ENCODE measurements around the gene PICALM.

PICALM gene

DNA sequence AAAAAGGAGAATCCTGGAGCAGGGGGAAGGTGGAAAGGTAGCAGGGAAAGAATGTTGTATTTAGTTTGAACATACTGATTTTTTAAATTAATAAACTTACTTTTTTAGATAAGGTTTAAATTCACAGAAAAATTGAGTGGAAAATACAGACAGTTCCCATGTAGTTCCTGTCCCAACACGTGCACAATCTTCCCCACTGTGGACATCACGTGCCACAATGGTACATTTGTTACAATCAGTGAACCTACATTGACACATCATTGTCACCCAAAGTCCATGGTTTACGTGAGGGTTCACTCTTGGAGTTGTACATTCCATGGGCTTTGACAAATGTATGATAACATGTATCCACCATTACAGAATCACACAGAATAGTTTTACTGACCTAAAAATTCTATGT is 10.5 kb upstream of the PICALM start:
- DNase-seq: no peak

DNA sequence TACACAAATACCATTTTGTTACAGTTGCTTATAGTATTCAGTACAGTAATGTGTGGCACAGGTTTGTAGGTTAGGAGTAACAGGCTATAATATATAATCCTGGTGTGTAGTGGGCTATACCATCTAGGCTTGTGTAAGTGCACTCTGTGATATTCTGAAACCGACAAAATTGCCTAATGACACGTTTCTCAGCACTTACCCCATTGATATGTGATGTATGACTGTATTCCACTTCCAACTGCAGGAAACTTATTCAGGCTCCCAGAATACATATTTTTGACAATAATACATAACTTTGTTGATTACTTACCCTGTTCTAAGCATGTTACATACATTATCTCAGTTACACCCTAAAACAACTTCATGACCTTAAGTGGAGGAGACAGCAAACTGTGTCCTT is 5.1 kb upstream of the PICALM start:
- no peak for DNase-seq

DNA sequence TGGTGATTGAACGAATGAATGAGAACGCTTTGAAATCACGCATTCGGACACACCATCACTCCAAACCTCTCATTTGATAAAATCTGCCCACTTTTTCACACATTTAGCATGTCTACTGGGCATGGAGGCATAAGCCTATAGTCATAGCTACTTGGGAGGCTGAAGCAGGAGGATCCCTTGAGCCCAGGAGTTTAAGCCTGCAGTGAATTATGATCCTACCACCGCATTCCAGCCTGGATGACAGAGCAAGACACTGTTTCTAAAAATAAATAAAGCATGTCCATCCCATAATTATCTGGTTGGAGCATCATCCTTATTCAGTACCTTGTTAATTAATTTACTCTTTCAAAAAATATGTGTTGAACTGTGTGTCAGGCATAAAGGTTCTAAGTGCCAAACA is 3.3 kb upstream of the PICALM start:
- DNase-seq: no peak

DNA sequence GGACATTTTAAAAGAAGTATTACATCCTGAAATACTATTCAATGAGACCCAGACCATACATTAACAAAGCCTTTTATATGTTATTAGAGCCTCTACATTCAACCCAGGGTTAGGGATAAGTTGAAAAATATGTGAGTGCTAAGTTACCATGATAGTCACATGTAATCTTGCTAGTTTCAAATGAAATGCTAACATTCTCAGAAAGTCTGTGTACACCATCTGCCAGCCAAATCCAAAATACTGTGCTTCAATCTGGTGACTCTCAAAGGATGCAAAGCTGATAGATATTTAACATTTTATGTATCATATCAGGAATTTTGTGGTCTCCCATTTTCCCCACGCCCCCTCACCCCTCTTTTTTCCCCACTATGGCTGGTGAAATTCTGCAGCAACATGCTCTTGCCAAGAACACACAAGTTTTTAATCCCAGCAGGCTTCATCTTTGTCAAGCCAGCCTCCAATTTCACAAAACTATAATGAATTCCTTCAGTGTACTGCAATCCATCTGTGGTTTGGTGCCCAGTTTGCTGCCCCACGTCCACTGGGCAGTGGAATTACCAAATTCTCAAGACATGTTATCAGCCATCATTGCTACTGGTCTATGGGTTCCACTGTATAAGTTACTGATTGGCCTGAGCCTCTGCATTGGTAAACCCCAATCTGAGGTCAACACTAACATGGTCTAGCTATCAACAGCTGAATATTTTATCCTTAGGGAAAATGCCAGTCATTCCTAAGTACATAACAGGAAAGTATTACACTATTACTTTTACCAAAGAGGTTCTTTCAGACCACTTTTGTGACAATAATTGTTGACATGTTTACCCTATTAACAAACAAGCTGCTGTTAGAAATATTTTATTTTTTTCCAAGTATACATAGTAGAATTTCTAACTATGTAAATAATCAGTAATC is 1.5 kb upstream of the PICALM start:
- no peak for DNase-seq

DNA sequence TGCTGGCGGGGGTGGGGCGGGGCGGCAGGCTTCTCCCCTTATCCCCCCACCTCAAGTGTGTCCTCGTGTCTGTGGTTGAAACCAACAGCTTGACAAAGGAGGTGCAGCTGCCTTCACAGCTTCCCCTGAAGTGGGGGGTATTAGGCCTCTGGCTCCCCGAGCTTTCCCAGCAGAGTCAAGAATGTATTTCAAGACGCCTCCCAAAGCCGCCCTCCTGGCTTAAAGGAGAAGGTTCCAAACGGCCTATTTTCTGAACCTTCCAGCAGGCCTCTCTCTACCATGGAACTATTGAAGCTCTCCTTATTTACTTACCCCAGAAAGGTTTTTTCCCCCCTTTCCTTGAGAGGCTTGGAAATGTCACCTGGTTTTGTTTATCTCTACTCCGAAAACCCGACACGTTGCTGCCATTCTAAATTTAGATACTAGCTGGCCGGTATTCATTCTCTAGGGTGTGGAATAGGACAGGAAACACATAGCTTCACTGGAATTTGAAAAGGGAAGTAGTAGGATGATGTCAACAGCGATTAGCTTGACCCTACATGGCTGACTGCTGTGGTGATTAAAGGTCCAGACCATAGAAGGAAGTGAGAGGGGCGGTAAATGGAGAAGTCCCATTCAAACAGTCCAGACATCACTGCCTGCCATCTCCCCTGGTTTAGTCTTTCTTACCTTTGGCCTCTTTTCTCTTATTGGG is 671 bp upstream of the PICALM start:
- no peak for DNase-seq

DNA sequence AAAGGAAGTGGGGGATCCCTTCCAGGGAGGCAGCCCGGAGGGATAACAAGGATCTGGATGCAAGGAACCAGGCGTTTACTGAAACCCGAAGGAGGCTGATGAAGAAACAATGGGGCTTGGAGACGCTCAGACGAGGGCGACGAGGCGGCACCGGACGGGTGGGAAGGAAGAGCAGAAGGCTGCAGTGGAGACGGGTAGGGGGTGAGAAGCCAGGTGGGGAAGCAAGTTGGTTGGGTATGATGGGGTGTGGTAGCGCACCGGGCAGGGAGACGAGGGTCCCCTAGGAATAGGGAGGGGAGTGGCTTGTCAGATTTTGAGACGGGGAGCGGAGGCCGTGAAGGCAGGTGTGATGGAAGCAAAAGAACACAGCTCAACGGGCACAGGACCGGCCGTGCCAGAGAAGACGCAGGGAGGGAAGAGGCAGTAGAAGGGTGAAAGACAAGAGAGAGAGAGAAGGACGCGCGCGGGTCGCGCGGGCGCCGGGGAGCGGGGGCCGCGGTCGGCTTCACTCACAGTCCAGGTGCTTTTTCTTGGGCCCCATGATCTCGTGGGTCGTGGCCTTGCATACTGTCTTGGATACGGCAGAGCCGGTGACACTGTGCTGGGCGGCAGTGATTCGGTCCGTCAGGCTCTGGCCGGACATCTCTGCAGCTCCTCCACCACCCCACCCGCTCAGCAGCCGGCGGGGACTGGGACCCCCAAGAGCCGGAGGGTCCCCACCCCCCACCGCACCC is 579 bp downstream of the PICALM start:
- DNase-seq: peak; percentile 81

DNA sequence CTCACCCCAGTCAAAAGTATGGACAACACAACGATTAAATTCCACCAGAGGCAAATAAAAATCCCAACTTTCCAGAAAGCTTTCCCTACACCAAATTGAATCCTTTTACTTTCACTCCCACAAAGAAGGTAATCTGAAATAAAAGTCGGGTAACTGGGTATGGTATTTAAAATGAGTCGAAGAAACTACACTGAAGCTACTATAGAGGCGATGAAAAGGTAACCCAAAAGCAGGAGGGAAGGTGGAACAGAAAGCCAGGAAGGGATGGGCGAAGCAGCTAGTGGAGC is 1.1 kb downstream of the PICALM start:
- DNase-seq: no peak

DNA sequence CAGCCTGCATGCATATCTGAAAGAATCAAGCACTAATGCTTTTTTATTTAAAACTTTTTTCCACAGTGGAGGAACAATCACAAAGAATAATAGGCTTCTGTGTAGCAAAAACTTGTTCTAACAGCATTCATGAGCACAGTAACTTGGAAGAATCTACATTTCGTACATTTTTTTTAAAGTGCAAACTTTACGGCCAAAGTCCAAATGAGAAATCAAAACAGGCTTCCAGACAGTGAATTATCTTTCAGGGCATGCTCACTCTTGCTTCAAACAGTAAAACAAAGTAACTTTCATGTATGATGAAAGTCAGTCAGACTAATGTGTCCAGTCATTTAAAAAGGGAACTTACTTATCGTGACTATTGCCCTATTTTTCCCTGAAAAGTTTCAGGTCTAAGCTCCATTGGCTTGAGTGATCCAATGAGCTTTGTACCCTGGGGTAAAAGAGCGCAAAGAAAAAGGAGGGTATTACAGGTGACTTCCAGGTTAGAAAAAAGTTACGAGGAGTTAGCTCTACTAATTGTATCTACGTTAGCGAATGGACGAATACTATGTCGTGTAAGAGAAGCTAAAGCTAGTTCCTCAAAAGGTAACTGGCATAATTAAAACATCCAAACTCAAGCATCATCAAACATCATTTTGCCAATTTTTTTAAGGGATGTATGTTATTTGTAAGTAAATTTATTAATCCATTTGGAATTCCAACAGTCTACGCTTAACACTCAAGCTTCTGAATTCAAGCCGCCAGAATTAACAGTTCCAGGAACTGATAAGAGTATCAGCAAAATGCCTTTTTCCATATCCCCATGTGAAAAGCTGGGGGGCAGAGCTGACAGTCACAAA is 1.7 kb downstream of the PICALM start:
- DNase-seq: peak; percentile 30

DNA sequence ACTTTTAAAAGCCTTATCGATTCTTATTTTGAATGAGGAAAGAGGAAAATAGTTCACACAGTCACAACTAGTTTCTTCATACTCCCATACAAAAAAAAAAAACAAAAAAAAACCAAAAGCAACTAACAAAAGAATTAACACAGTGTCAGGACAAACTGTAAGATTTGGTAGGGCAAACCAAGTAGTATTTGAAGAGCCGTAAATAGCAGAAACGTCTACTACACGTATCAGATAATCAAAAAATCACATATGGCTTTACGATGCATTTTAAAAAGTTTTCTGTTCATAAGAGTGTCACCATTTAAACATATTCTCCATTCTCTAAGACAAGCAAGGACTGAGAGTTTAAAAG is 2.3 kb downstream of the PICALM start:
- DNase-seq: no peak

DNA sequence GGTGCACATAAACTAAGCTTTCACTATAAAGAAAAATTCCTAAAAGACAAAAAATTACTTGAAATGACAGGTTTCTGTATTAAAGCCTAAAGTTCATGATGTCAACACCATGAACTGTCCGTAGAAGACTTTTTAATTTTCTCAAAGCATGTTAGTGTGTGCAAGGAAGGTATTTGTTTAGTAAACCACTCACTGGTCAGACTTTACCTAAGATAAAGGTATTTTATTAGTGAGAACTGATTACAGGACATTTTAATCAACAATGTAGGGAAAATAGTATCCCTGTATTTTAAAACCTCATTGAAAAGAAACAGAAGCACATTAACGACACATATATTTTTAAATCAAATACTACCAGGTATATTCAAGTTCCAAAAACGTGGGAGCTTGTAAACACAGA is 2.9 kb downstream of the PICALM start:
- DNase-seq: no peak

DNA sequence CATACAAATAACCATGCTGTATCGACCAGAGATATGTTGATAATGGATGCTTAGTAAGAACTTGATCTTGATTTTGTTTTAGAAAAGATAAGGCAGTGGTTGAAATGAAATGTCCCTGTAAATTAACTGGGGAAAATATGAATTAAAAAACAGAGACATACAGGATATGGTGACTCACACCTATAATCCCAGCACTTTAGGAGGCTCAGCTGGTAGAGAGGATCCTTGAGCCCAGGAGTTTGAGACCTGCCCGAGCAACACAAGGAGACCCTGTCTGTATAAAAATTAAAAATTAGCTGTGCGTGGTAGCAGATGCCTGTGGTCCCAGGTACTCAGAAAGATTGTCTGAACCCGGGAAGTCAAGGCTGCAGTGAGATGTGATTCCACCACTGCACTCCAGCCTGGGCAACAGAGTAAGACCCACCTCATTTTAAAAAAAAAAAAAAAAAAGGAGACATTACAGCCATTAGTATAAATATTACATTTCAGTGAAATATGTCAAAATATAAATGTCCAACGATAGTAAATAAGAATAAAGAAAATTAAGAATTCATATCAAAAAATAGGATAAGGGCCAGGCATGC is 4.6 kb downstream of the PICALM start:
- no peak for DNase-seq

DNA sequence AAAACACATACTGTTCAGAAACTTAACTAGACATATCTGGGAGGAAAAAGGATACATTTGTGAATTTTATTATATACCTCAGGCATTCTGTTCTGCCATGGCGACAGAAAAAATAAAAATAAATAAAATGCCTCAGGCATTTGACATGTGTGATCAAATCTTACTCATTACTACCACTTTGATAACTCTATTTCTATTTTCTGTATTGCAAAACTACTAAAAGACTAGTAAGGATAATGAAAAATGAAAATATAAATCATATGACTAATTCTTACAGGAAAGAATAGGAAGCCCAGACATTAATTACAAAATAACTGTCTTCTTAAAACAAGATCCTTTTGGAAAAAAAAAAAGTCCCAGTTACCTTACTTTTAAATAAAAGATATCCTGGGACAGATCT is 5.3 kb downstream of the PICALM start:
- DNase-seq: no peak

DNA sequence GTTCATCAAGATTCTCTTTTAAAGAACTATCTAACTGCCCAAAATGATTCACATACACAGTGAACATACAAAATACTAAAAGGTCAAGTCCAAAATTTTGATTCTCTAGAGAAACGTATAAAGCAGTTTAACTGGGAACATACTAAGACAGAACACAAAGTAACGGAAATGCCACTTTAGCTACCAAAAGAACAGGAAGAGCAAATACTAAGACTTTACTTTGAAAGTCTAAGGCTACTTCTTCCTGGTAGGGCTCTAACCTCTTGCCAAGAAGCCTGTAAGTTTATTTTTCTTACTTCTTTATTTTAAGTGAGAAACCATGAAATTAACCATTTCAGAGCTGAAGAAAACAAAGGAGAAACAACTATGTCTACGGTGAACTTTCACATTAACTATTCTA is 6.2 kb downstream of the PICALM start:
- no peak for DNase-seq

DNA sequence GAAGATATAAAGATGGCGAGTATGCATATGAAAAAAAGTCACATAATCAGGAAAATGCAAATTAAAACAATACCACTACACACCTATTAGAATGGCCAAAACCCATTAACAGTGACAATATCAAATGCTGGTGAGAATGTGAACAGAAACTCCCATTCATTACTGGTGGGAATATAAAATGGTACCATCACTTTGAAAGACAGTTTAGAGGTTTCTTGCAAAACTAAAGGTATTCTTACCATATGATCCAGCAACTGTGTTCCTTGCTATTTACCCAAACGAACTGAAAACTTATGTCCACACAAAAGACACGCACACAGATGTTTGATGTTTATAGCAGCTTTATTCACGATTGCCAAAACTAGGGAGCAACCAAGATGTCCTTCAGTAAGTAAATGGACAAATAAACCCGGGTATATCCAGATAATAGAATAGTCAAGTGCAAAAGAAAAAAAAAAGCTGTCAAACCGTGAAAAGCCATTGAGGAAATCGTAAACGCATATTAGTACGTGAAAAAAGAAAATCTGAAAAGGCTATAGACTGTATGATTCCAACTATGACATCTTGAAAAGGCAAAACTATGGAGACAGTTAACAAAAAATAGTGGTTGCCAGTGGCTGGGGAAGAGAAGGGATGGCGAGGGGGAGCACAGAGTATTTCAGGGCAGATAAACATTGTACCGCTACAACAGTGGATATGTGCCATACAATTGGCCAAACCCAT is 7.2 kb downstream of the PICALM start:
- DNase-seq: no peak

DNA sequence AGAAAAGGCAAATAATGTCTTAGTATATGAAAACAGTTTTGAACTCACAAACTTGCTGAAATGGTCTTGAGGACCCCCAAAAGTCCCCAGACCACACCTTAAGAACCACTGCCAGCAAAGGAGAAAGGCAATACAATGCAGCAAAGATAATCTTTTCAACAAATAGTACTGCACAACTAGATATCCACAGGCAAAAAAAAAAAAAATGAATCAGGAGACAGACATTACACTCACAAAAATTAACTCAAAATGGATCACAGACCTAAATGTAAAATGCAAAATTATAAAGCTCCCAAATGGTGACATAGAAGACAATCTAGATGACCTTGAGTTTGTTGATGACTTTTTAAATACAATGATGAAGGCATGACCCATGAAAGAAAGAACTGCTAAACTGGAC is 8.3 kb downstream of the PICALM start:
- no peak for DNase-seq

DNA sequence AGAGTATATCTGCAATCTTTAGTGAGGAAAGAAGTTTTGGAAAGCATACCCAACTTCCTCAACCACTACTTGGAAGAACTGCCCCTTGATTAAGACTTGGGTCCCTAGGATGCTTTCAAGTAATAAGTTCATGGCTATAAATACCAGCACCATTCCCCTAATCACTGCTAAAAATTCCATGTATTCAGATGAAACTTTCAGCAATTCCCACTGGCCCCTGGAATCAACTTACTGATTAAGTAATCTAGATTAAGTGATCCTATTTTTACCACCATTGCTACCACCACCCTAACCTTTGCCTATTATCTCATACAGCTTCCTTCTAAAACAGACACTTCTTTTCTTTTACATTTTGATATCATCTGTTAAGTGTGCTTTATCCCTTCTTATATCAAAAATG is 10.5 kb downstream of the PICALM start:
- no peak for DNase-seq

DNA sequence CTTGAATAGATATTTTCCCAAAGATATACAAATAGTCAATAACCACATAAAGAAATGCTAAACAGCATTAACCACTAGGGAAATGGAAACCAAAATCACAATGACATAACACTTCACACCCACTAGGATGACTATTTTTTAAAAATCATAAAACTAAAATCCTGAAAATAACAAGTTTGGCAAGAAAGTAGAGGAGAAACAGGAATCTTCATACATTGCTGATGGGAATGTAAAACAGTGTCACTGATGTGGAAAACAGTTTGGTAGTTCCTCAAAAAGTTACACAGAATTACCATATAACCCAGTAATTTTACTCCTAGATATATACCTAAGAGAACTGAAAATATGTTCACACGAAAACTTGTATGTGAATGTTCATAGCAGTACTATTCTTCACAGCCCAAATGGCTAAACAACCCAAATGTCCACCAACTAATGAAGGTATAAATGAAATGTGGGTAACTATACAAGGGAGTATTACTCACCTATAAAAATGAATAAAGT is 12.5 kb downstream of the PICALM start:
- DNase-seq: no peak

DNA sequence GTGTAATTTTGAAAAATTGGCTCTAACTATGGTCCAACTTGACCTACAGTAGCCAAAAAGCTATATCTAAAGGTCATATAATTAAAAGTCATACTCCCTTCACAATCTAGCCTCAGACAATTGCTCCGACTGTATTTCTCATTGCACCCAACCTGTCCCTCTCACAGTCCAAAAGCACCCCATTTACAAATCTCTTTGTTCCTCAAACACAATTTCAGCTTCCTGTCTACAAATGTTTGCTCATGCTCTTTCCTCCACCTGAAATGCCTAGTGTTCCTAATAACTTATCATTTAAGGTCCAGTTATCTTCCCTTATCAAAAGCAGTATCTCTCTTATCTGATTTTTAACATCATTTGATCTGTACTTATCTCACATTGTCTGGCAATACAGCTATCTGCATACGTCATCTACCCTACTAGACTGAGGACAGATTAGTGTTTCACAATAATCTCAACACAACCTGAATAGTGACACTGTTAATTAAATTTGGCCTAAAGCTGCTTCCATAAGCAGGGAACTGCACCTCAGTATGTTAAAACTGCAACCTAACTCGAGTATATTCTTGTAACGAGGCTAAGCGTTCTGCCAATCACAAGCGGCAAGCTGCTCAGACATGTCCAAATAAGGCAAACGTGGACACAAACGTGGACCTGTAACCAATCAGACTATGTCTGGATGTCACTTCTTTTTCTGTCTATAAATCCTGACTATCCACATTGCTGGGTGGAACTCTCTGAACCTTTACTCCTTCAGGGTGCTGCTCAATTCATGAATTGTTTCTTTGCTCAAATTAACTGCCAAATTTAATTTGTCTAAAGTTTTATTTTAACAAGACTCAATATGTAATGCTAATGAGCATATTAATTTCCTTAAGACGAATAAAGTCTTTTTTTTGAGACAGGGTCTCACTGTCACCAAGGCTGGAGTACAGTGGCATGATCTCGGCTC is 15.9 kb downstream of the PICALM start:
- no peak for DNase-seq

DNA sequence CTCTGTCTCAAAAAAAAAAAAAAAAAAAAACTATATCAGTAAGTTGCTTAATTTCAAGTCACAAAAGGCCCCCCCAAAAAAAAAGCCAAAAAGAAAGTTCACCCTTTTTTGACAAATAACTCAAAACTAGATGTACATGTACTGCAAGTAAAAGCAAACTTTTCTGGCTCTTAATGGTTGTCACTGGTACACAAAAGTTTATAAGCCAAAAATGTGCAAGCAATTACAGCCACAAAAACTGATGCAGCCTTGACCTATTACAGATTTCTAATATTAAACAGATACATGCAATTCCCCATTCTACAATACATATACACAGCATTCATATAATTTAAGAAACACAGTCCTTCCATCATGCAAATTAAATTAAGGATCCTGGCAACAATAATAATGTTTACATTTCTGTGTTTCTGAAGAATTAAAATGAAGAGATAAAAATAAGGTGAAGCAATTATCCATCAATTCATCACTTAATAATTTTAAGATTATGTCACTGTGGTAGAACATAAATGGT is 18.6 kb downstream of the PICALM start:
- no peak for DNase-seq

DNA sequence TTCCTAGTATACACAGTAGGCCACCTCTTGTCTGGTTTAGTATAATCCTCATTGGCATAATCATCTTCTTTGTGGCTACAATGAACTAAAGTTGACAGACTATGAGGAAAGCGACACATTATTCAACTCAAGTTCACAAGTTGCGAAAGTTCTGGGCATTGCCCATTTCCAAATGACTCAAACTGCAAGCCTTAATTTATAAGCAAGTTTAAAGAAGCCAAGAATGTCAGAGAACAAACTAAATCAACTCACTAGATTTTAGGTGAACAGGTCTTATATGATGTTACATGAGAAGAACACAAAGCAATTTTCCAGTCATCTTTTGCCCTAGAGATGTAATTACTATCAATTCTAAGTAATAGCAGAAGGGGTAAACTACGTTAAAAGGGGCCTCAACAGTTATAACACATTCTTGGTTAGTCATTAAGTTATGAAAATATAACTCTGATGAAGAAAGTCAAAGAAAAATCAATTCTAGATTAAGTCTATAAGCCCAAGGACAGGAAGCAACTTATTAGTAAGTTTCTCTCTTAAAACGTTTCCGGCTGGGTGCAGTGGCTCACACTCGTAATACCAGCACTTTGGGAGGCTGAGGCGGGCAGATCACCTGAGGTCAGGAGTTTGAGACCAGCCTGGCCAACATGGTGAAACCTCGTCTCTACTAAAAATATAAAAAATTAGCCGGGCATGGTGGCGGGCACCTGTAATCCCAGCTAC is 21.5 kb downstream of the PICALM start:
- no peak for DNase-seq

All from DMS79 treated with DMSO at 0.1 percent for 48 hours (cell line).